GM19043 (cell line): ENCODE data around the gene CDK17.
"Not testable (repeated sequence)": the region's sequence is repeated elsewhere in the genome, so short reads cannot be mapped to it uniquely, and the experiment has no call there.

Source experiments
- ATAC-seq: cut with Tn5 transposase; IDR thresholded peaks from one replicate; pipeline ENCODE4 v1.9.1; 2021; ENCODE audit warnings: low read depth; ENCODE audit not compliant: unreplicated experiment

CDK17 gene

GRCh38 chr12:96419576-96420276, 19.5 kb upstream of the CDK17 start:
- ATAC-seq = no peak

GRCh38 chr12:96417688-96418087, 17.4 kb upstream of the CDK17 start:
- ATAC-seq = peak; percentile 54

- ATAC-seq = no peak
Measured at GRCh38 chr12:96416033-96416799, 16.0 kb upstream of the CDK17 start.

DNA sequence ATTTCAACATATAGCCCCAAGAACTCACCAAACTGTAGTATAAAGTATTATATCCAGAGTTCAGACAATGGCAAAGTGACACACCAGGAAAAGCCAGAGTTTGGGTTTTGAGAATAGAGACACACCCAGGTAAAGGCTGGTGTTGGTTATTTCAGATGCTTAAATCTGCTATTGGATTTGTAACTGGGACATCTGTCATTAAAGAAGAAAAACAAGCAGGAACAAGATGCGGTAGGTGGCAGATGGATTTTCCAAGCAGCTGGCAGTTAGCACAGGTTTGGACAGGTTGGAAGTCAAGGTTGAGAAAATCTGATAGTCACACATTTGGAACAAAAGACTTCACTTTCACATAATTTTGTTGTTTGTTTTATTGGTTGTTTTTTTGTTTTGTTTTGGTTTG, 14.4 kb upstream of the CDK17 start:
- ATAC-seq = no peak

- ATAC-seq = no peak
Measured at GRCh38 chr12:96412431-96412830, 12.2 kb upstream of the CDK17 start.

DNA sequence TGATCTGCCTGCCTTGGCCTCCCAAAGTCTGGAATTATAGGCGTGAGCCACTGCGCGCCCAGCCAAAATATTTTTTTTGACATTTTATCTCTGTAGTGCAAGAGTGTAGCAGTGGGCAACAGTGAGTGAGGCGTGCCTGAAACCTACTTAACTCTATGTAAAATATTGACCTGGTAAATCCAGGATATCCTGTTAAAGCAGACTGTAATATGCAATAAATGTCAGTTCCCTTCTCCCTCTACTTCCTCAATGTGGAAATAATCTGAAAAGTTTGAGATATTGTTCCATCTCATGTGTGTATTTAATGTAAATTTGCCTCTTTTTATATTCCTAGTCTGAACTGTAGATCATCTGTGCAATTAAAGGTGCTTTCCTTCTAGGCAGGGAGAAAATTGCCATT, 9.5 kb upstream of the CDK17 start:
- ATAC-seq = no peak

DNA sequence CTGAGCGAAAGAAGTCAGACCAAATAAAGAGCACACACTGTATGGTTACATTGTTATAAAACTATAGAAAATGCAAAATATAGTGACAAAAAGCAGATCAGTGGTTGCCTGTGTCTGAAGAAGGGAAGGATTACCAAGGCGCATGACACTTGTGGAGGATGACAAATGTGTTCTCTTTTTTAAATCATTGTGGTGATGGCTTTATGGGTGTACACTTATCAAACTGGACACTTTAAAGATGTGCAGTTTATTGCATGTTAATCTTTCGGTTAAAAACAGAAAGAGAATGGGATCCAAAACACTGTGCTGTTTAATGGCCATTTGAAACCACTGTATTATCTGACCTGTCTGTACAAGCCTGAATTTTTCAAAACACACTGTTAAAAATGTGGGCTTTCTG, 8.8 kb upstream of the CDK17 start:
- no peak for ATAC-seq

DNA sequence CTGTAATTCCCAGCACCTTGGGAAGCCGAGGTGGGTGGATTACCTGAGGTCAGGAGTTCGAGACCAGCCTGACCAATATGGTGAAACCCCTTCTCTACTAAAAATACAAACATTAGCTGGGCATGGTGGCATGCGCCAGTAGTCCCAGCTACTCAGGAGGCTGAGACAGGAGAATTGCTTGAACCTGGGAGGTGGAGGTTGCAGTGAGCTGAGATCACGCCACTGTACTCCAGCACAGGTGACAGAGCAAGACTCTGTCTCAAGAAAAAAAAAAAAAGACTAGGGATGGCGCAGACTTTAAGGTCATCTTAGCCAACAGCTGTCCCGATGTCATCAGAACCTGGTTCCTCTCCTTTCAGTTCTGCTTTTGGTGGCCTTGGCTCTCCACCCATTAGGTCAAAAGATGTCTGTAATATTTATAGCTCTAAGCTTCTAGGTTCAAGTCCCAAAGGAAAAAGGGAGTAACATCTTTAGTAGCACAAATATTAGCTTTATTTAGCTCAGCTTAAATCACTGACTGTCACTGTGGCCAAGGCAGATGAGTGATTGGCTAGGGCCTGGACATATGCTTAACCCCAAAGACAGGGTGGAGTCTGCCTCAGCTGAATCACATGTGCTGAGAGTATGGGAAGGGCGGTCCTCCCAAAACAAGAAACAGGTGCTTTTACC, 7.3 kb upstream of the CDK17 start:
- ATAC-seq = peak; percentile 95

GRCh38 chr12:96404696-96405095, 4.5 kb upstream of the CDK17 start:
- no peak for ATAC-seq

GRCh38 chr12:96403870-96404269, 3.6 kb upstream of the CDK17 start:
- ATAC-seq = no peak

GRCh38 chr12:96402522-96402921, 2.3 kb upstream of the CDK17 start:
- ATAC-seq = not testable (repeated sequence)

DNA sequence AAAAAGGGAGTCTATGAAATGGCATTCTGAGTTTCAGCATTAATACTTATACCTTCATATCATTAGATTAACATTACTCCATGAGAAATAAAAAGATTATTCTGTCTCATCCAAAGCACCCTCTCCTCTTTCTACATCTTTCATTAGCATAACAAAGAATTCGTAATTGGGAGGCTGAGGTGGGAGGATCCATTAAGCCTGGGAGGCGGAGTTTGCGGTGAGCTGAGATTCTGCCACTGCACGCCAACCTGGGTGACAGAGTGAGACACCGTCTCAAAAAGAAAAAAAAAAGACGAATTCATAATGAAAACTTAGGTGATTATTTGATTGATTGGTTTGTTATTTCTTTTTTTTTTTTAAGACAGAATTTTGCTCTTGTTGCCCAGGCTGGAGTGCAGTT, 1.8 kb upstream of the CDK17 start:
- no peak for ATAC-seq

DNA sequence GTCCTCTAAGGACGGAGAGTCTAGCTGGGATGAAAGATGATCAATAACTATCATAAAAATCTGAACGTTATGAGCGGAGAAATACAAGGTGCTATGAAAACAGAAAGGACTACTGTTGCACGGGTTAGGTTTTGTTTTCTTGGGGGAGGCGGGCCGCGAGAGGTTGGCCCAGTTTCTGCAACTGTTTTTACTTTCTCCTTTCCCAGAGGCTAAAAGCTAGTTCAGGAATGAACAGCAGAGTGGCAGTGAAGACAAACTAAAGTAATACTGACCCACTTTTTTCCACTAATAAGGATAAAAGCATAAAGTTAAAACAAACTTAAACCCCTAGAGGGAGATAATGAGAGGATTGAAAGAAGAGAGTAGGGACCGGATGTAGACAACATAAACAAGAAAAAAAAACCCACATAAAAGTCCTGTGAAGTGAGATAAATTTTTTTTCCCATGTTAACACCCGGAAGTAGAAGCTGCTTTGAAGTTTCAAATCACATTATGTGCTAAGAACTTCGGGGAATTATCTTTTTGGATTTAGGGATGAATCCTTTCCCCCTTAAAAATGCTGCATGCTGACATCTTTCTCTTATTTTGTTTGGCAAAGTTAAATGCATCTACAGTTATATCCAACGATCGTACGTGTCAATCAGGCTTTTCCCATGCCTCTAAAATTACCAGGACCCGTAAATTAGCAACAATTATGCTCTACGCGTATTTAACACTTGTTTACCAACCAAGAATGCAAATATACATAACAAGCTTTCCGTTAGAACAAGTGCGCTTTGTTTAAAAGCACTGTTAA, 1.0 kb upstream of the CDK17 start:
- ATAC-seq = peak; percentile 15

GRCh38 chr12:96400631-96401075, 414 bp upstream of the CDK17 start:
- ATAC-seq = peak; percentile 6

- peak; percentile 31 for ATAC-seq
Measured at GRCh38 chr12:96399120-96399918, 920 bp downstream of the CDK17 start.

DNA sequence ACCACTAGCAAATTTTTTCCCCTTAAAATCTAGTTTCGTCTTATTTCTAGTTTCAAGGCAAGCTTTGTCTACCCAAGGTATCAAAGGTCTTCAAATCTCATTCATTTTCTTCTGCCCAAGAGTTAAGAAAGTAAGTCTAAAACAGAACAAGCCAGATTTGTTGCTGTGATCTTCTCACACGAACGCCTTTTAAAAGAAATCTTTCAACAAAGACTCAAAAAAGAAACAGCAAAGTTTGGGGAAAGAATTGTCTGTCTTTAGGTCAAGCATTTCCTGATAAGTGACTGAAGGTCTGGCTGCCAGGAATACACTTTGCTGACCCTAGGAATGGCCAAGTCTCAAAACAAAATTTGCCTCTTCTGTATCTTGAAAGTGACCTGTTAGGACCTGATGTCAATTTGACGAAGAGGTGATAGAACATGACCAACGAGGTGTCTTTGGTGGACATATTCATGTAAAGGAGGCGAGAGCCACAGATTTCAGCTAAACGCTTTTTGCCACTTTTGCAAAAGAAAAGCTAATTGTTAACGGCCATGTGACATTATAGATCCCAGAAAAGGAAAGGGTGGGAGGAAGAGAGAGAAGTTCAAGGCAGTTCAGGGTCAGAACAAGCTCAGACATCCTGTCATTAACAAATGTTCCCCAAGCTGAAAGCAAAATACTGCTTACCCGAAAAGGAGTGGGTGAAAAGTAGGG, 1.7 kb downstream of the CDK17 start:
- ATAC-seq = no peak

DNA sequence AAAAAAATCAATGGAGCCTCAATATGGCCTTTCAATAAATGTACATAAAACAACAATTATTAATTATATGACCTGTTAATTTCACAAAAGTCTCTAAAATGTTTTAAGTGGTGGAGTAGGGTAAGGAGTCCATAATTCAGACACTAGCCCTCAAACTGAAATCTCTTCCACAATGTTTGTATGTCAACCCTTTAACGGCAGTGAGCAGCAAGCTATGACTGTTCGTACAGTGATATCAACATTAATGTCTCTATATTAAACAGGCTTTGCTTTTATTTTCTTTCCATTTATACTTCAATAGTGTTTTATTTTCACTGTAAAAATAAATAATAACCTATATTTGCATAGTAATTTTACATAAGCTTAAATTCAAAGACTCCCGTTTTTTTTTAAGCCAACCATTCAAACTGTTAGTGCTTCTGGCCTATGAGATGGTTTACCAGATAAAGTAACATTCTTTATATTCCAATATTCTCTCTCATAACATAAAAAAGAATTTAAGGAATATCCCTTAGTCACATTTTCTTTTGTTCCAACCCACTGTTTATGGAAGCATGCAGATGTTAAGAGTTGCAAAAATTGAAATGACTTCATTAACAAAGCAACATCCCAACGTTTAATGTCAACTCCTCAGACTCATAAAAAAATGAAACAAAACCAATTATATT, 2.3 kb downstream of the CDK17 start:
- ATAC-seq = no peak

GRCh38 chr12:96396914-96397313, 3.3 kb downstream of the CDK17 start:
- ATAC-seq = no peak

DNA sequence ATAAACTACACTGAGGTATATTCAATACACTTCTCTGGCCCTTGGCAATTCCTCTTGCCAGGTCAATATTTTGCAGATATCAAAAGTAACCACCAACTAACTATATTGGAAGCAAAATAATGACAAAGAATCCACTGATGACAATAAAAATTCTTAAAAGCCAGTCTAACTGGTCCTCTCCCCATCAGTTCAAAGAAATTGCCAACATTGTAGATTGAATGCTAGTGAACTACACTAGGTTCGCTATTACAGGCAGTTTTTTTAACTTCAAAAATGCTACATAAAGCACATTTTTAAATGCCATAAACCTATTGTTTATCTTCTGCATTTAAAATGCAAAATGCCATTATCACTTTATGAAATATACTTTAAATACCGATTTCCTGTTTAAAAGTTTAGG, 4.0 kb downstream of the CDK17 start:
- no peak for ATAC-seq
